NCI-H1048 (cell line): ENCODE measurements around the gene FBXO42.
A peak's percentile ranks its signal among the peaks of the same experiment; 100 is the strongest.
"Not testable (repeated sequence)": the region's sequence is repeated elsewhere in the genome, so short reads cannot be mapped to it uniquely, and the experiment has no call there.

Experiments used
- DNase-seq: peaks from one replicate; lab custom pipeline; 2025; lab: John Stamatoyannopoulos, UW

The FBXO42 gene

GRCh38 chr1:16219968-16220500, 132.2 kb downstream of the FBXO42 start:
- no peak for DNase-seq

- no peak for DNase-seq
Observed at GRCh38 chr1:16218674-16219071, 133.6 kb downstream of the FBXO42 start.

- no peak for DNase-seq
Observed at GRCh38 chr1:16218014-16218673, 134.1 kb downstream of the FBXO42 start.

- peak; percentile 92 for DNase-seq
Observed at GRCh38 chr1:16217061-16217785, 135.1 kb downstream of the FBXO42 start.

GRCh38 chr1:16215882-16216753, 136.2 kb downstream of the FBXO42 start:
- peak; percentile 84 for DNase-seq

GRCh38 chr1:16215240-16215639, 137.0 kb downstream of the FBXO42 start:
- DNase-seq, result not testable (repeated sequence)

- not testable (repeated sequence) for DNase-seq
Observed at GRCh38 chr1:16213544-16213943, 138.7 kb downstream of the FBXO42 start.

GRCh38 chr1:16213013-16213412, 139.3 kb downstream of the FBXO42 start:
- no peak for DNase-seq

- DNase-seq, result peak; percentile 61
Observed at GRCh38 chr1:16212251-16212961, 139.9 kb downstream of the FBXO42 start, which contains the start of gene ARHGEF19. Gene ARHGEF19, minus strand, starts transcription at chr1:16212652. Its CDS starts 3,598 bp downstream, at chr1:16209054.

GRCh38 chr1:16211824-16212223, 140.5 kb downstream of the FBXO42 start:
- DNase-seq, result no peak

GRCh38 chr1:16210581-16210980, 141.7 kb downstream of the FBXO42 start:
- no peak for DNase-seq

GRCh38 chr1:16209847-16210407, 142.4 kb downstream of the FBXO42 start:
- DNase-seq, result no peak

- no peak for DNase-seq
Observed at GRCh38 chr1:16209132-16209846, 143.0 kb downstream of the FBXO42 start.

GRCh38 chr1:16208270-16208987, 143.9 kb downstream of the FBXO42 start:
- no peak for DNase-seq

- DNase-seq, result no peak
Observed at GRCh38 chr1:16207318-16208269, 144.7 kb downstream of the FBXO42 start.

GRCh38 chr1:16206547-16207317, 145.5 kb downstream of the FBXO42 start:
- peak; percentile 97 for DNase-seq

GRCh38 chr1:16205891-16206546, 146.3 kb downstream of the FBXO42 start:
- no peak for DNase-seq

- no peak for DNase-seq
Observed at GRCh38 chr1:16205334-16205671, 147.0 kb downstream of the FBXO42 start.
